GM12878 (cell line): ENCODE measurements around the gene SEMA7A. TPM values are rescaled to one million over a fixed set of nuclear protein-coding genes. Genes with fewer than 3 reads are reported as not detected.

Experiments used
- ATAC-seq: fragments of 200-7000 bp; cut with Tn5 transposase; 3 replicates; pipeline ENCODE4 v1.9.1; 2020; ENCODE audit warnings: mild to moderate bottlenecking, moderate library complexity
- BruUV-seq: library from RNA; stranded (reverse); fragments of 400-500 nt; replicated peaks from 2 replicates; lab custom pipeline; 2021; lab: Mats Ljungman, UMichigan
- CTCF ChIA-PET: fragments of 300-600 bp; sonication (Branson Sonifier 250); formaldehyde crosslinking; extraction: SDS; loops from one replicate; lab custom pipeline; 2021; ENCODE audit warnings: inconsistent platforms; lab: Yijun Ruan, JAX
- POLR2A ChIA-PET: fragments of 350-600 bp; formaldehyde crosslinking; extraction: SDS; loops from one replicate; lab custom pipeline; 2021; ENCODE audit warnings: inconsistent platforms; lab: Charles Lee
- RAD21 ChIA-PET: fragments of 300-600 bp; sonication (Branson Sonifier 250); formaldehyde crosslinking; loops from one replicate; lab custom pipeline; 2023; ENCODE audit warnings: antibody characterized with exemption; ENCODE audit not compliant: unreplicated experiment; lab: Charles Lee
- SMC1A ChIA-PET: fragments of 300-600 bp; sonication (Branson Sonifier 250); formaldehyde crosslinking; loops from one replicate; lab custom pipeline; 2023; ENCODE audit not compliant: unreplicated experiment, uncharacterized antibody; lab: Charles Lee
- DNase-seq: peaks from one replicate; pipeline ENCODE4 v3.0.0-alpha.2; 2011; ENCODE audit warnings: low read depth, low spot score
- FAIRE-seq: peaks from 3 replicates; lab custom pipeline; 2011; peaks lifted over from hg19 to GRCh38; lab: Jason Lieb, UNC
- H2AFZ ChIP-seq: 2 replicates; pipeline ENCODE4 v1.6.0; 2011; ENCODE audit warnings: low read depth, low read length, control low read depth; ENCODE audit not compliant: control insufficient read depth
- H3K27ac ChIP-seq: 2 replicates; pipeline ENCODE4 v1.5.1; 2011; ENCODE audit warnings: control low read depth; ENCODE audit not compliant: control insufficient read depth, insufficient read depth
- H3K27me3 ChIP-seq, 2 experiments: replicated peaks in 1 of 2; 2 replicates each; pipeline versions ENCODE4 v1.6.0 to v1.6.1; 2011; ENCODE audit warnings: low read length in 1 of 2; ENCODE audit not compliant: control insufficient read depth in 2 of 2, insufficient read depth in 2 of 2
- H3K36me3 ChIP-seq, 2 experiments: 2 replicates each; pipeline ENCODE4 v1.5.1; 2011; ENCODE audit warnings: low read length in 1 of 2; ENCODE audit not compliant: control insufficient read depth in 2 of 2, insufficient read depth in 2 of 2
- H3K4me1 ChIP-seq: 2 replicates; pipeline ENCODE4 v1.6.1; 2011; ENCODE audit warnings: mild to moderate bottlenecking, low read length, moderate library complexity, mixed read lengths; ENCODE audit not compliant: control insufficient read depth, insufficient read depth
- H3K4me2 ChIP-seq: 2 replicates; pipeline ENCODE4 v1.6.0; 2011; ENCODE audit warnings: control low read depth; ENCODE audit not compliant: control insufficient read depth, insufficient read depth
- H3K4me3 ChIP-seq: fragments of 200-600 bp; sonication (generic); 2 replicates; pipeline ENCODE4 v1.5.1; 2016
- H3K79me2 ChIP-seq: 2 replicates; pipeline ENCODE4 v1.6.0; 2011; ENCODE audit warnings: low read length; ENCODE audit not compliant: control insufficient read depth, insufficient read depth
- H3K9ac ChIP-seq: 2 replicates; pipeline ENCODE4 v1.8.0; 2011; ENCODE audit warnings: low read length, control low read depth, mixed read lengths; ENCODE audit not compliant: control insufficient read depth, insufficient read depth
- H3K9me3 ChIP-seq: replicated peaks from 3 replicates; pipeline ENCODE4 v1.5.1; 2011; ENCODE audit warnings: mild to moderate bottlenecking, low read length; ENCODE audit not compliant: control insufficient read depth, insufficient read depth
- H4K20me1 ChIP-seq: 2 replicates; pipeline ENCODE4 v1.6.0; 2011; ENCODE audit not compliant: control insufficient read depth, insufficient read depth
- BACH1 ChIP-seq: fragments of 450-650 bp; IDR thresholded peaks from 2 replicates; pipeline ENCODE4 v1.6.1; 2017; ENCODE audit warnings: mild to moderate bottlenecking, borderline replicate concordance
- BCL11A ChIP-seq: IDR thresholded peaks from 2 replicates; pipeline ENCODE4 v1.6.1; 2011; ENCODE audit warnings: low read depth, low read length
- BHLHE40 ChIP-seq, 2 experiments: fragments of 450-650 bp in 1 of 2; IDR thresholded peaks; 2 replicates each; pipeline ENCODE4 v1.6.1; 2011 to 2017; ENCODE audit warnings: low read depth in 2 of 2, borderline replicate concordance in 1 of 2, improper control_type of control experiment in 1 of 2, low read length in 1 of 2, mild to moderate bottlenecking in 1 of 2
- EED ChIP-seq: sonication (generic); IDR thresholded peaks from 2 replicates; pipeline ENCODE4 v1.6.1; 2016; ENCODE audit warnings: antibody characterized with exemption, low read depth
- JUNB ChIP-seq: IDR thresholded peaks from 2 replicates; pipeline ENCODE4 v1.6.1; 2016; ENCODE audit warnings: antibody characterized with exemption, mild to moderate bottlenecking
- MYB ChIP-seq: fragments of 150-350 bp; IDR thresholded peaks from 2 replicates; pipeline ENCODE4 v1.6.1; 2014; ENCODE audit warnings: mild to moderate bottlenecking, low read depth, low read length, borderline replicate concordance
- PAX5 ChIP-seq: IDR thresholded peaks from 2 replicates; pipeline ENCODE4 v1.6.1; 2011; ENCODE audit warnings: low read depth, low read length, borderline replicate concordance
- POLR2AphosphoS2 ChIP-seq: IDR thresholded peaks from 2 replicates; pipeline ENCODE4 v1.6.1; 2011; ENCODE audit warnings: low read depth, mild to moderate bottlenecking, low read length, improper control_type of control experiment, moderate library complexity
- POLR2AphosphoS5 ChIP-seq: IDR thresholded peaks from 2 replicates; pipeline ENCODE4 v1.6.1; 2011; ENCODE audit warnings: mild to moderate bottlenecking, low read length, inconsistent platforms
- RELA ChIP-seq: fragments of 450-650 bp; IDR thresholded peaks from 2 replicates; pipeline ENCODE4 v1.8.0; 2014; ENCODE audit warnings: borderline replicate concordance; ENCODE audit not compliant: partially characterized antibody
- SMAD5 ChIP-seq: IDR thresholded peaks from 2 replicates; pipeline ENCODE4 v1.6.1; 2016; ENCODE audit warnings: antibody characterized with exemption, low read depth
- ZBED1 ChIP-seq: IDR thresholded peaks from 2 replicates; pipeline ENCODE4 v1.6.1; 2016; ENCODE audit warnings: borderline replicate concordance
- ZNF24 ChIP-seq: fragments of 450-650 bp; IDR thresholded peaks from 2 replicates; pipeline ENCODE4 v1.6.1; 2017; ENCODE audit warnings: antibody characterized with exemption, mild to moderate bottlenecking
- WGBS: methylation state at CpG from one replicate; pipeline ENCODE4 v1.1.6; 2016; ENCODE audit warnings: low lambda C conversion rate; ENCODE audit not compliant: insufficient replicate concordance, insufficient coverage; ENCODE audit errors: missing lambda C conversion rate; 5-methylcytosine and 5-hydroxymethylcytosine counted together
- in situ Hi-C: fragments of 300-500 bp; cut with MboI; formaldehyde crosslinking; loops from 9 replicates; pipeline ENCODE4 v1.14.3; 2018; ENCODE audit warnings: mixed read lengths
- intact Hi-C: fragments of 100-400 bp; cut with micrococcal nuclease; formaldehyde crosslinking; loops from one replicate; pipeline ENCODE4 v1.14.2; 2022; ENCODE audit not compliant: unreplicated experiment
- polyA plus RNA-seq, 11 experiments: library from polyadenylated mRNA; depleted of rRNA in 4 of 11; unstranded in 6 of 11; stranded (reverse) in 5 of 11; fragments of >200 nt; fragmentation: Nextera tagmentation in 4 of 11; fragmentation: Illumina TruSeq in 1 of 11; extraction: Ambion mirVana in 4 of 11; extraction: Trizol in 1 of 11; gene quantifications; 1 replicate in 1 of 11; 2 replicates in 10 of 11; pipeline versions ENCODE4 v1.2.1 to v1.2.3, GENCODE V29; 2011 to 2016; ENCODE audit warnings: inconsistent platforms in 2 of 11, missing spikeins in 2 of 11, low read depth in 1 of 11
- total RNA-seq, 4 experiments: library from RNA; depleted of rRNA in 3 of 4; stranded (reverse); fragments of >200 nt in 3 of 4; fragmentation: Illumina TruSeq in 1 of 4; extraction: Trizol in 1 of 4; gene quantifications; 2 replicates each; pipeline versions ENCODE4 v1.2.1 to v1.2.3, GENCODE V29; 2013 to 2021
- TF ChIP-seq, protein P1 (sequence below): IDR thresholded peaks from 2 replicates; pipeline ENCODE4 v1.6.1; 2012; ENCODE audit warnings: improper control_type of control experiment, low read depth, low read length; ENCODE audit not compliant: insufficient replicate concordance
- TF ChIP-seq, protein P2 (sequence below): fragments of 450-650 bp; IDR thresholded peaks from 2 replicates; pipeline ENCODE4 v1.6.1; 2018; ENCODE audit warnings: borderline replicate concordance, mild to moderate bottlenecking; ENCODE audit not compliant: partially characterized antibody

The SEMA7A gene
- total and polyA plus RNA-seq, 10 of the 15 experiments (the other 5 are each of a cell fraction or from before 2014, with no cell fraction given): 0.08 to 112 (median 53.5) TPM

DNA sequence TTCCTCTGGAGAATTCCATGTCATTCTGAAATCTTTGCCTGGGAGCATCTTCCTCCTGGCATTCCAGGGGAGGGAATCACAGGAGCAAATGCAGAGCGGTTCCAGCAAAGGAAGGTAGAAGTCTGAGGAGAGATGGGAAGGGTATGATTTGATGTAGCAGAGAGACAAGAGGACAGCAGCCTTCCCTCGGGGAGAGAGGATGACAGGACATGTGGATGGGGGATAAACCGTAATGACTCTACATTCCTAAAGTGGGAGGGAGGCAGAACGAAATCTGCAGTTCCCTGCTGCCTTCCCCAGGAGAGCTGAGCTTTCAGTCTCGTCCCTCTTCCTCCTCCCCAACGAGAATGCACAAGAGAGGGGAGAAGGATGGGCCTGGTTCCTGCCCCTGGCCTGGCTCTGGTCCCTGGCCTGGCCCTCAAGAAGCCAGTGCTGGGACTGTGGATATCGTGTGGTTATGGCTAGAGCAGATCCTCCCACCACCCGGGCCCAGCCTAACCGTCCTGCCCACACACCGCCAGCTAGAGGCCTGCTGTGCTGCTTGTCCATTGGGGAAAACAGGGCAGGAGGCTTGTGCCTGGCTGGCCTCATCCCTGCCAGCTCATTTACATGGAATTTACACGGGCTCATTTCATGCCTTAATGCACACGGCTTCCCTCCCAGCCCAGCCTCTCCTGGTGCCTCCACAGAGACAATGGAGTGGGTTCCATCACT lies 26.6 kb downstream of the SEMA7A start:
- DNase-seq (no peak), ATAC-seq (no peak), FAIRE-seq (peak; percentile 7)
- Histone ChIP-seq H3K36me3 (peaks cover 14 to 25% of the 10 kb centered on the region in 2 experiments), H3K4me3 (no peak overlapping the region), H4K20me1 (no peaks in the 10 kb centered on the region), H3K27ac (no peak overlapping the region; the same call in 1 of the 2 replicates), H3K9me3 (no peaks in the 10 kb centered on the region), H3K79me2 (peaks cover 3% of the 10 kb centered on the region), H3K27me3 (no peaks in the 10 kb centered on the region), H3K9ac (no peak overlapping the region), H3K4me2 (no peak overlapping the region), H2AFZ (no peak overlapping the region), H3K4me1 (peaks cover 41% of the 10 kb centered on the region)
- ChIA-PET CTCF (interaction anchor here (0.9 to 15.7 kb wide), 4 partner anchors 10 to 31 kb away, joined by 4 to 226 read pairs (median 96); no protein-coding TSS in a partner anchor), POLR2A (interaction anchor here (0.7 to 15.4 kb wide), 4 partner anchors 12 to 207 kb away, joined by 3 to 325 read pairs (median 152); partner anchors contain the start of gene SEMA7A), SMC1A (interaction anchor here (0.8 to 10.9 kb wide), 8 partner anchors 12 to 36 kb away, joined by 3 to 182 read pairs (median 3); partner anchors contain the start of gene SEMA7A), RAD21 (interaction anchor here (11.5 to 20.3 kb wide), 2 partner anchors 21 to 22 kb away, joined by 262 to 496 read pairs; partner anchors contain the start of gene SEMA7A)
- no TSS peak for BruUV-seq
- in situ Hi-C loops (no loop called here), intact Hi-C loops (no loop called here)
- 50% methylated on average over 12 of the region's 12 CpGs for WGBS
- peak; percentile 23; the same call in 1 of the 2 replicates for TF ChIP-seq POLR2AphosphoS5
- TF ChIP-seq MYB: no peak
- no peak for TF ChIP-seq RELA
- no peak for TF ChIP-seq ZNF24
- 0 out of 2 replicates have a peak, but pooled peaks have one; percentile 35 for TF ChIP-seq SMAD5
- TF ChIP-seq, protein P1, sequence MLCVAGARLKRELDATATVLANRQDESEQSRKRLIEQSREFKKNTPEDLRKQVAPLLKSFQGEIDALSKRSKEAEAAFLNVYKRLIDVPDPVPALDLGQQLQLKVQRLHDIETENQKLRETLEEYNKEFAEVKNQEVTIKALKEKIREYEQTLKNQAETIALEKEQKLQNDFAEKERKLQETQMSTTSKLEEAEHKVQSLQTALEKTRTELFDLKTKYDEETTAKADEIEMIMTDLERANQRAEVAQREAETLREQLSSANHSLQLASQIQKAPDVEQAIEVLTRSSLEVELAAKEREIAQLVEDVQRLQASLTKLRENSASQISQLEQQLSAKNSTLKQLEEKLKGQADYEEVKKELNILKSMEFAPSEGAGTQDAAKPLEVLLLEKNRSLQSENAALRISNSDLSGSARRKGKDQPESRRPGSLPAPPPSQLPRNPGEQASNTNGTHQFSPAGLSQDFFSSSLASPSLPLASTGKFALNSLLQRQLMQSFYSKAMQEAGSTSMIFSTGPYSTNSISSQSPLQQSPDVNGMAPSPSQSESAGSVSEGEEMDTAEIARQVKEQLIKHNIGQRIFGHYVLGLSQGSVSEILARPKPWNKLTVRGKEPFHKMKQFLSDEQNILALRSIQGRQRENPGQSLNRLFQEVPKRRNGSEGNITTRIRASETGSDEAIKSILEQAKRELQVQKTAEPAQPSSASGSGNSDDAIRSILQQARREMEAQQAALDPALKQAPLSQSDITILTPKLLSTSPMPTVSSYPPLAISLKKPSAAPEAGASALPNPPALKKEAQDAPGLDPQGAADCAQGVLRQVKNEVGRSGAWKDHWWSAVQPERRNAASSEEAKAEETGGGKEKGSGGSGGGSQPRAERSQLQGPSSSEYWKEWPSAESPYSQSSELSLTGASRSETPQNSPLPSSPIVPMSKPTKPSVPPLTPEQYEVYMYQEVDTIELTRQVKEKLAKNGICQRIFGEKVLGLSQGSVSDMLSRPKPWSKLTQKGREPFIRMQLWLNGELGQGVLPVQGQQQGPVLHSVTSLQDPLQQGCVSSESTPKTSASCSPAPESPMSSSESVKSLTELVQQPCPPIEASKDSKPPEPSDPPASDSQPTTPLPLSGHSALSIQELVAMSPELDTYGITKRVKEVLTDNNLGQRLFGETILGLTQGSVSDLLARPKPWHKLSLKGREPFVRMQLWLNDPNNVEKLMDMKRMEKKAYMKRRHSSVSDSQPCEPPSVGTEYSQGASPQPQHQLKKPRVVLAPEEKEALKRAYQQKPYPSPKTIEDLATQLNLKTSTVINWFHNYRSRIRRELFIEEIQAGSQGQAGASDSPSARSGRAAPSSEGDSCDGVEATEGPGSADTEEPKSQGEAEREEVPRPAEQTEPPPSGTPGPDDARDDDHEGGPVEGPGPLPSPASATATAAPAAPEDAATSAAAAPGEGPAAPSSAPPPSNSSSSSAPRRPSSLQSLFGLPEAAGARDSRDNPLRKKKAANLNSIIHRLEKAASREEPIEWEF: no peak
- 0 out of 2 replicates have a peak, but pooled peaks have one; percentile 20 for TF ChIP-seq POLR2AphosphoS2
- TF ChIP-seq, protein P2, sequence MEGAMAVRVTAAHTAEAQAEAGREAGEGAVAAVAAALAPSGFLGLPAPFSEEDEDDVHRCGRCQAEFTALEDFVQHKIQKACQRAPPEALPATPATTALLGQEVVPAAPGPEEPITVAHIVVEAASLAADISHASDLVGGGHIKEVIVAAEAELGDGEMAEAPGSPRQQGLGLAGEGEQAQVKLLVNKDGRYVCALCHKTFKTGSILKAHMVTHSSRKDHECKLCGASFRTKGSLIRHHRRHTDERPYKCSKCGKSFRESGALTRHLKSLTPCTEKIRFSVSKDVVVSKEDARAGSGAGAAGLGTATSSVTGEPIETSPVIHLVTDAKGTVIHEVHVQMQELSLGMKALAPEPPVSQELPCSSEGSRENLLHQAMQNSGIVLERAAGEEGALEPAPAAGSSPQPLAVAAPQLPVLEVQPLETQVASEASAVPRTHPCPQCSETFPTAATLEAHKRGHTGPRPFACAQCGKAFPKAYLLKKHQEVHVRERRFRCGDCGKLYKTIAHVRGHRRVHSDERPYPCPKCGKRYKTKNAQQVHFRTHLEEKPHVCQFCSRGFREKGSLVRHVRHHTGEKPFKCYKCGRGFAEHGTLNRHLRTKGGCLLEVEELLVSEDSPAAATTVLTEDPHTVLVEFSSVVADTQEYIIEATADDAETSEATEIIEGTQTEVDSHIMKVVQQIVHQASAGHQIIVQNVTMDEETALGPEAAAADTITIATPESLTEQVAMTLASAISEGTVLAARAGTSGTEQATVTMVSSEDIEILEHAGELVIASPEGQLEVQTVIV: no peak
- peak; percentile 24; the same call in 1 of the 2 replicates for TF ChIP-seq PAX5
- no peak for TF ChIP-seq BCL11A
- TF ChIP-seq BACH1: 0 out of 2 replicates have a peak, but pooled peaks have one; percentile 5
- TF ChIP-seq ZBED1: peak; percentile 57; the same call in 1 of the 2 replicates
- TF ChIP-seq JUNB: no peak
- TF ChIP-seq BHLHE40 (IDR thresholded peaks at IDR 0.05; ENCODE audit: borderline replicate concordance in 1 of 2, low read depth in 2 of 2, low read length in 1 of 2): no peak
- peak; percentile 54 for TF ChIP-seq EED
